Brain microvascular endothelial cell (primary cell): ENCODE measurements around the gene CLDN1.
A peak's percentile ranks its signal among the peaks of the same experiment; 100 is the strongest.

Experiments used
- DNase-seq: peaks from one replicate; pipeline ENCODE4 v3.0.0-alpha.2; 2020
- H3K27ac ChIP-seq: fragments of 250-450 bp; sonication (Bioruptor Pico); 2 replicates; pipeline ENCODE4 v1.5.1; 2020; ENCODE audit warnings: mild to moderate bottlenecking, moderate library complexity
- H3K27me3 ChIP-seq: fragments of 250-450 bp; sonication (Bioruptor Pico); replicated peaks from 2 replicates; pipeline ENCODE4 v1.5.1; 2020; ENCODE audit warnings: mild to moderate bottlenecking
- H3K36me3 ChIP-seq: fragments of 250-450 bp; sonication (Bioruptor Pico); replicated peaks from 2 replicates; pipeline ENCODE4 v1.5.1; 2020; ENCODE audit warnings: mild to moderate bottlenecking
- H3K4me3 ChIP-seq: 2 replicates; pipeline ENCODE4 v1.5.1; 2011; ENCODE audit warnings: low read depth, mild to moderate bottlenecking, control low read depth, low read length, moderate library complexity
- in situ Hi-C: cut with HindIII; loops from 2 replicates; pipeline ENCODE4 v1.10.0; 2017; ENCODE audit warnings: low sequenced_read_pairs, low pct_ligation_motif_present
- TF ChIP-seq, protein P1 (sequence below): IDR thresholded peaks from 2 replicates; pipeline ENCODE4 v1.5.1; 2011; ENCODE audit warnings: low read depth, mild to moderate bottlenecking, moderate library complexity, low read length, control low read depth, inconsistent platforms; ENCODE audit errors: missing control alignments

CLDN1 gene

DNA sequence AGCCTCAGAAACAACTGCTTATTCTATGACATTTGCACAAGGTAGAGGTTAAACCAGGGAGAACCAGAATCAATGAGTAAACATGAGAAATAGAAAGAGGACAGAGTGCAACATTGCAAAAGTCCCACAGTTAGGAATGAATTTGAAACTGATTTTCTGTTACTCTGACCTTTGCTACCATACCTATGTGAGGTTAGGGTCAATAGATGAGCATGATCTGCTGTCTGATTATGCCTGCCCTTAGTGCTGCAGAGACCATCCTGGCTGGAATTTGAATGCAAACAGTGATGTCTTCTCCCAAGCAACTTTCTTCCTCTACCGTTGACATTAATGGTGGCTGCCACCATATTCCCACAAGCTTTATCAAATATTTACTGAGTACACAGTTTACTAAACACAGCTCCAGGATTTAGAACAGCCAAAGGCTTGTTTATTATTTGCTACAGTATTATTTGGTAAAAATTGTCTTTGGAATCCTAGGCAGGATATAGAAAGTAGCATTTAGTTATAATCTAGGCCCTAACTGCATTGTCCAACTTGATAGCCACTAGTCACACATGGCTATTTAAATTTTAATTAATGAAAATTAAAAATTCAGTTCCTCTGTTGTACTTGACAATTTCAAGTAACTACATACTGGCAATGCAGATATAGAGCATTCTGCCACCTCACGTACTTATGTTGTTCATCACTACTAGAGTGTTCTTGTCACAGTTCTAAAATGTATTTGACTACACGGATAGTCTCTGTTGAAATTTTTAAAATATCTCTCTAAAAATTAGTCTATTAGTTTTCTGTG is 8.9 kb upstream of the CLDN1 start:
- Histone ChIP-seq H3K4me3 (no peak overlapping the region), H3K27ac (no peak overlapping the region), H3K36me3 (no peaks in the 10 kb centered on the region), H3K27me3 (no peaks in the 10 kb centered on the region)
- in situ Hi-C loops: no loop called here
- TF ChIP-seq, protein P1, sequence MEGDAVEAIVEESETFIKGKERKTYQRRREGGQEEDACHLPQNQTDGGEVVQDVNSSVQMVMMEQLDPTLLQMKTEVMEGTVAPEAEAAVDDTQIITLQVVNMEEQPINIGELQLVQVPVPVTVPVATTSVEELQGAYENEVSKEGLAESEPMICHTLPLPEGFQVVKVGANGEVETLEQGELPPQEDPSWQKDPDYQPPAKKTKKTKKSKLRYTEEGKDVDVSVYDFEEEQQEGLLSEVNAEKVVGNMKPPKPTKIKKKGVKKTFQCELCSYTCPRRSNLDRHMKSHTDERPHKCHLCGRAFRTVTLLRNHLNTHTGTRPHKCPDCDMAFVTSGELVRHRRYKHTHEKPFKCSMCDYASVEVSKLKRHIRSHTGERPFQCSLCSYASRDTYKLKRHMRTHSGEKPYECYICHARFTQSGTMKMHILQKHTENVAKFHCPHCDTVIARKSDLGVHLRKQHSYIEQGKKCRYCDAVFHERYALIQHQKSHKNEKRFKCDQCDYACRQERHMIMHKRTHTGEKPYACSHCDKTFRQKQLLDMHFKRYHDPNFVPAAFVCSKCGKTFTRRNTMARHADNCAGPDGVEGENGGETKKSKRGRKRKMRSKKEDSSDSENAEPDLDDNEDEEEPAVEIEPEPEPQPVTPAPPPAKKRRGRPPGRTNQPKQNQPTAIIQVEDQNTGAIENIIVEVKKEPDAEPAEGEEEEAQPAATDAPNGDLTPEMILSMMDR: no peak
- DNase-seq: no peak

DNA sequence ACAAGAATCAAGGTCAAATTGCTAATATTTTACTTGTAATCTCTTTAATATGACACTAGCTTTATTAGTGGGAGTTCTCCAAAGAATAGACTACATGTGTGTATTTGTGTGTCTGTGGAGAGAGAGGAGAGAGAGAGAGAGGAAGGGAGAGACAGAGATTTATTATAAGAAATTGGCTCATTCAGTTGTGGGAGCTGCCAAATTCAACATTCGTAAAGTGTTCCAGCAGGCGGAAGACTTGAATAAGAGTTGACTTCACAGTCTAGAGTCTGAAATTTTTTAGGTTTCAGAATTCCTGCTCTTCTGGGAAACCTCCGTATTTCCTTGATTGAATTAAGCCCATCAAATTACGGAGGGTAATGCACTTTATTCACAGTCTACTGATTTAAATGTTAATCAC is 4.7 kb upstream of the CLDN1 start:
- DNase-seq: no peak

DNA sequence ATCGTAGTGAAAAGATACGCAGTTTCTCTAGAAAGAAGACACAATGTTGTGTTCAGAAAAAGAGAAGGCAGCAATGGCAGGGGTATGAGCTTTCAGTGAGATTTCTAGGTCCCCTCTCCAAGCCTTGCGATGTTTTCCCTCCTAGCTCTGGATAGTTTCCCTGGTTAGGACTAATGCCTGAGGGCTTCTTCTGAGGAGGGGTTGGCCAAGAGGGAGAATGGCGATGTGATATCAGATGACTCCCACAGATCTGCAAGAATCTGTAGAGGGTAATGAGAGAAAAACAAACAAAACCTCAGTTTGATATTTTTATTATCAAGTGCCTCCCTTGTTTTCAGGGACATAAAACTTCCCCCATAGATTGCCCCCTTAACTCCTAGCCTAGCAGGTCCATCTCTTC is 4.1 kb upstream of the CLDN1 start:
- Histone ChIP-seq H3K27me3 (no peaks in the 10 kb centered on the region), H3K36me3 (no peaks in the 10 kb centered on the region), H3K27ac (no peak overlapping the region), H3K4me3 (no peak overlapping the region)
- no peak for DNase-seq
- TF ChIP-seq, protein P1: no peak
- in situ Hi-C loops: no loop called here

More for the DNA sequence above, 4.7 kb upstream of the CLDN1 start:
- Histone ChIP-seq H3K27me3 (no peaks in the 10 kb centered on the region), H3K4me3 (no peak overlapping the region), H3K27ac (no peak overlapping the region), H3K36me3 (no peaks in the 10 kb centered on the region)
- TF ChIP-seq, protein P1: peak; percentile 3
- in situ Hi-C loops: no loop called here

DNA sequence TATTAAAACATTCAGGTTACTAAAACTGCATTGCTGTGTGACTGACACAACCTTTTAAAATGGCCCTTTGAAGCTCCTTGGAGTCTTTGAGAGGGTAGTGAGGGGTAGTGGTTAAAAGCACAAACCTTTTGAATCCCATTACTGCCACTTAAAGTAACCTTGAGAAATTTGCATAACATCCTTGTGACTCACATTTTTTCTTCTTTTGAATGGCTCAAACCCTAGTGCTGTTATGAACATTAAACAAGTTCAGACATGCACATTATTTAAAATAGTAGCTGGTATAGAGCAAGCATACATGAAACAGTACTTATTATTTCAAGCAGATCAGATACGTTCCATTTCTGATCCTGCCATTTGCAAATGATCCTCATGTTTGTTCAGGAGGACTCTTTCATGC is 3.7 kb upstream of the CLDN1 start:
- Histone ChIP-seq H3K27ac (no peak overlapping the region), H3K27me3 (no peaks in the 10 kb centered on the region), H3K4me3 (no peak overlapping the region), H3K36me3 (no peaks in the 10 kb centered on the region)
- in situ Hi-C loops: no loop called here
- no peak for DNase-seq
- TF ChIP-seq, protein P1: no peak

DNA sequence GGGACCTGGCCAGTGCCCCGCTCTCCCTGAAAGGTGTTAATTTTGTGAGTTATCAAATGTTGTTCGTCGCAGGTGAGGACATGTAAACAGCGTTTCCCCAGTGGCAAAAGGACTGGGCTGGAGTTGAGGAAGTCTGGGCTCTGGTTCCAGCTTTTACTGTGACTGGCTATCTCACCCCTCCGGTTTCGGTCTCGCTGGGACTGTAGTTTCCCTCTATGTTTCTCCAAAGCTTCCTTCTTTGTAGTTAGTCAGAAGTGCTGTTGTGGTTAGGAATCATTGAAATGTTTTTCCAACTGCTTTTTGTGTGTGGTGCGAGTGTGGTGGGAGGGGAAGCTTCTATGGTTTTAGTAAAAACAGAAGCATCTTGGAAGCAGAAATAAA is 990 bp upstream of the CLDN1 start:
- in situ Hi-C loops: no loop called here
- Histone ChIP-seq H3K27me3 (no peaks in the 10 kb centered on the region), H3K36me3 (no peaks in the 10 kb centered on the region), H3K4me3 (peak overlapping the region; percentile 12), H3K27ac (no peak overlapping the region)
- TF ChIP-seq, protein P1: no peak
- DNase-seq: no peak
